H9 (cell line): ENCODE results near the gene CTNNA3. TPM values are rescaled to one million over a fixed set of nuclear protein-coding genes. Genes with fewer than 3 reads are reported as not detected.

Source experiments
- DNase-seq: peaks from one replicate; pipeline ENCODE4 v3.0.0-alpha.2; 2017
- H2AFZ ChIP-seq: one replicate; pipeline ENCODE4 v1.6.1; 2013; ENCODE audit warnings: mild to moderate bottlenecking, low read length, control low read depth, moderate library complexity
- H2AK5ac ChIP-seq: 2 replicates; pipeline ENCODE4 v1.6.1; 2013; ENCODE audit warnings: low read length, control low read depth, mixed read lengths; ENCODE audit not compliant: insufficient read length
- H2BK120ac ChIP-seq: one replicate; pipeline ENCODE4 v1.6.1; 2013; ENCODE audit warnings: low read depth, mild to moderate bottlenecking, low read length, control low read depth, inconsistent platforms; ENCODE audit not compliant: poor library complexity, severe bottlenecking
- H2BK12ac ChIP-seq: 2 replicates; pipeline ENCODE4 v1.6.1; 2013; ENCODE audit warnings: low read length, control low read depth, mixed read lengths, low read depth; ENCODE audit not compliant: insufficient read length
- H2BK15ac ChIP-seq: 2 replicates; pipeline ENCODE4 v1.6.1; 2013; ENCODE audit warnings: low read depth, low read length, control low read depth
- H2BK20ac ChIP-seq: one replicate; pipeline ENCODE4 v1.6.1; 2013; ENCODE audit warnings: low read depth, mild to moderate bottlenecking, low read length, control low read depth, inconsistent platforms; ENCODE audit not compliant: poor library complexity, severe bottlenecking
- H2BK5ac ChIP-seq: 2 replicates; pipeline ENCODE4 v1.6.1; 2013; ENCODE audit warnings: low read length, control low read depth, mixed read lengths; ENCODE audit not compliant: insufficient read length
- H3K14ac ChIP-seq: 2 replicates; pipeline ENCODE4 v1.6.1; 2013; ENCODE audit warnings: low read length, control low read depth; ENCODE audit not compliant: insufficient read depth
- H3K18ac ChIP-seq: 2 replicates; pipeline ENCODE4 v1.6.1; 2013; ENCODE audit warnings: low read depth, mild to moderate bottlenecking, mixed read lengths, low read length, control low read depth; ENCODE audit not compliant: insufficient read length
- H3K23ac ChIP-seq: 2 replicates; pipeline ENCODE4 v1.6.1; 2013; ENCODE audit warnings: low read length, control low read depth, mixed read lengths, low read depth; ENCODE audit not compliant: insufficient read length
- H3K23me2 ChIP-seq: 2 replicates; pipeline ENCODE4 v1.6.1; 2013; ENCODE audit warnings: low read depth, mild to moderate bottlenecking, mixed read lengths, low read length, control low read depth; ENCODE audit not compliant: insufficient read length, poor library complexity, severe bottlenecking
- H3K27ac ChIP-seq: 2 replicates; pipeline ENCODE4 v1.5.1; 2013; ENCODE audit warnings: low read length, control low read depth, mixed read lengths, low read depth; ENCODE audit not compliant: insufficient read length
- H3K27me3 ChIP-seq: 2 replicates; pipeline ENCODE4 v1.6.1; 2013; ENCODE audit warnings: low read length, control low read depth, inconsistent platforms; ENCODE audit not compliant: insufficient read depth
- H3K4ac ChIP-seq: 2 replicates; pipeline ENCODE4 v1.6.1; 2013; ENCODE audit warnings: low read depth, mild to moderate bottlenecking, control low read depth, inconsistent platforms, low read length, moderate library complexity
- H3K4me1 ChIP-seq: 2 replicates; pipeline ENCODE4 v1.6.1; 2013; ENCODE audit warnings: low read length, control low read depth, inconsistent platforms; ENCODE audit not compliant: insufficient read depth
- H3K4me2 ChIP-seq: 2 replicates; pipeline ENCODE4 v1.6.1; 2013; ENCODE audit warnings: low read length, control low read depth, mixed read lengths; ENCODE audit not compliant: insufficient read length, insufficient read depth
- H3K56ac ChIP-seq: 2 replicates; pipeline ENCODE4 v1.6.1; 2013; ENCODE audit warnings: low read depth, mild to moderate bottlenecking, mixed read lengths, low read length, control low read depth; ENCODE audit not compliant: insufficient read length
- H3K79me1 ChIP-seq: 2 replicates; pipeline ENCODE4 v1.6.1; 2013; ENCODE audit warnings: low read depth, mild to moderate bottlenecking, moderate library complexity, low read length, control low read depth, inconsistent platforms; ENCODE audit not compliant: insufficient read depth, poor library complexity, severe bottlenecking
- H3K79me2 ChIP-seq: 2 replicates; pipeline ENCODE4 v1.6.1; 2013; ENCODE audit warnings: low read length, control low read depth, inconsistent platforms; ENCODE audit not compliant: insufficient read depth
- H3K9ac ChIP-seq: 2 replicates; pipeline ENCODE4 v1.6.1; 2013; ENCODE audit warnings: low read length, control low read depth, mixed read lengths; ENCODE audit not compliant: insufficient read length; ENCODE audit errors: extremely low read depth
- H3K9me3 ChIP-seq: one replicate; pipeline ENCODE4 v1.6.1; 2013; ENCODE audit warnings: low read depth, low read length, inconsistent platforms; ENCODE audit not compliant: control insufficient read depth
- H3T11ph ChIP-seq: one replicate; pipeline ENCODE4 v1.6.1; 2013; ENCODE audit warnings: mild to moderate bottlenecking, low read length, control low read depth, inconsistent platforms
- H4K20me1 ChIP-seq: one replicate; pipeline ENCODE4 v1.6.1; 2013; ENCODE audit not compliant: control insufficient read depth, insufficient read length, insufficient read depth
- H4K5ac ChIP-seq: 2 replicates; pipeline ENCODE4 v1.6.1; 2013; ENCODE audit warnings: low read depth, mild to moderate bottlenecking, mixed read lengths, low read length, control low read depth; ENCODE audit not compliant: insufficient read length
- H4K8ac ChIP-seq: replicated peaks from 2 replicates; pipeline ENCODE4 v1.6.1; 2013; ENCODE audit warnings: low read length, control low read depth, mixed read lengths, low read depth; ENCODE audit not compliant: insufficient read length
- H4K91ac ChIP-seq: 2 replicates; pipeline ENCODE4 v1.6.1; 2013; ENCODE audit warnings: low read depth, mild to moderate bottlenecking, moderate library complexity, mixed read lengths, low read length, control low read depth; ENCODE audit not compliant: insufficient read length
- H3K27ac Mint-ChIP-seq, 3 experiments: 2 replicates in 2 of 3; 3 replicates in 1 of 3; pipeline ENCODE4 v1.8.0; 2020 to 2021; ENCODE audit warnings: mixed read lengths in 3 of 3, mild to moderate bottlenecking in 1 of 3, moderate library complexity in 1 of 3
- H3K27me3 Mint-ChIP-seq: 2 replicates; pipeline ENCODE4 v1.8.0; 2021; ENCODE audit warnings: low read depth, mild to moderate bottlenecking, moderate library complexity, mixed read lengths
- H3K36me3 Mint-ChIP-seq, 3 experiments: 2 replicates in 2 of 3; 3 replicates in 1 of 3; pipeline ENCODE4 v1.8.0; 2020 to 2021; ENCODE audit warnings: low read depth in 3 of 3, mixed read lengths in 3 of 3; ENCODE audit not compliant: insufficient read depth in 1 of 3
- H3K4me1 Mint-ChIP-seq, 2 experiments: 2 replicates each; pipeline ENCODE4 v1.8.0; 2020; ENCODE audit warnings: mixed read lengths in 2 of 2
- H3K4me3 Mint-ChIP-seq, 2 experiments: 2 replicates in 1 of 2; 3 replicates in 1 of 2; pipeline ENCODE4 v1.8.0; 2020 to 2021; ENCODE audit warnings: mild to moderate bottlenecking in 2 of 2, mixed read lengths in 2 of 2, moderate library complexity in 1 of 2
- H3K9me3 Mint-ChIP-seq, 2 experiments: 2 replicates in 1 of 2; 3 replicates in 1 of 2; pipeline ENCODE4 v1.8.0; 2020; ENCODE audit warnings: mild to moderate bottlenecking in 2 of 2, mixed read lengths in 2 of 2, moderate library complexity in 1 of 2
- WGBS: extraction: QIAGEN DNeasy Blood & Tissue Kit; methylation state at CpG from one replicate; pipeline ENCODE4 v1.1.7; 2013; ENCODE audit warnings: missing lambda C conversion rate, low lambda C conversion rate, mixed read lengths; ENCODE audit not compliant: insufficient read length; ENCODE audit errors: extremely low coverage; 5-methylcytosine and 5-hydroxymethylcytosine counted together
- total RNA-seq: library from RNA; stranded (reverse); gene quantifications from 2 replicates; pipeline ENCODE4 v1.2.1, GENCODE V29; 2021
- TF ChIP-seq, protein P1 (sequence below): fragments of 200-600 bp; sonication (generic); conservative IDR thresholded peaks from 3 replicates; pipeline ENCODE4 v1.8.0; 2021; ENCODE audit warnings: antibody characterized with exemption, mild to moderate bottlenecking

The CTNNA3 gene
- total RNA-seq, 1 experiment from 2014 or later = 3.3 TPM

DNA sequence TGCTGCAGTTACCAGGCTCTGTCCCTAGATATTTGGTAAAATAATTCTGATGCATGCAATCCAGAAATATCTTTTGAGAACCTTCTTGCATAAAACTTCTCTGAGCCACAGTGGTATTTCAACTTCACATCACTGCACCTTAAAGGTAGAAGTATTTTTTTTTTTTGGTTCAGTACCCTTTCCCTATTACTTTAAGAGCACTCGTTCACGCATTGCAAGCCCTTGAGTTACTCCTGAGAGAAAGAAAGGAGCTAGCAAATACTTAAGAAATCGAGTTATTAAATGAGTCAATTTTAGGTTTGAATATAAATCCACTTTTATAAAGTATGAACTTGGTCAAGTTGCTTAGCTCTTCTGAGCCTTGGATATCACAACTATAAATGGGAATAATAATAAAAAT lies 1377.2 kb downstream of the CTNNA3 start:
- TF ChIP-seq, protein P1, sequence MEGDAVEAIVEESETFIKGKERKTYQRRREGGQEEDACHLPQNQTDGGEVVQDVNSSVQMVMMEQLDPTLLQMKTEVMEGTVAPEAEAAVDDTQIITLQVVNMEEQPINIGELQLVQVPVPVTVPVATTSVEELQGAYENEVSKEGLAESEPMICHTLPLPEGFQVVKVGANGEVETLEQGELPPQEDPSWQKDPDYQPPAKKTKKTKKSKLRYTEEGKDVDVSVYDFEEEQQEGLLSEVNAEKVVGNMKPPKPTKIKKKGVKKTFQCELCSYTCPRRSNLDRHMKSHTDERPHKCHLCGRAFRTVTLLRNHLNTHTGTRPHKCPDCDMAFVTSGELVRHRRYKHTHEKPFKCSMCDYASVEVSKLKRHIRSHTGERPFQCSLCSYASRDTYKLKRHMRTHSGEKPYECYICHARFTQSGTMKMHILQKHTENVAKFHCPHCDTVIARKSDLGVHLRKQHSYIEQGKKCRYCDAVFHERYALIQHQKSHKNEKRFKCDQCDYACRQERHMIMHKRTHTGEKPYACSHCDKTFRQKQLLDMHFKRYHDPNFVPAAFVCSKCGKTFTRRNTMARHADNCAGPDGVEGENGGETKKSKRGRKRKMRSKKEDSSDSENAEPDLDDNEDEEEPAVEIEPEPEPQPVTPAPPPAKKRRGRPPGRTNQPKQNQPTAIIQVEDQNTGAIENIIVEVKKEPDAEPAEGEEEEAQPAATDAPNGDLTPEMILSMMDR = no peak
- Histone ChIP-seq H2AK5ac (no peak overlapping the region), H3K79me1 (no peaks in the 10 kb centered on the region), H3K4me2 (no peak overlapping the region), H3K27ac (no peak overlapping the region), H3K9me3 (no peaks in the 10 kb centered on the region), H3K56ac (no peak overlapping the region), H3K4ac (no peak overlapping the region), H3K23me2 (no peaks in the 10 kb centered on the region), H3T11ph (no peak overlapping the region), H3K4me1 (no peaks in the 10 kb centered on the region), H3K27me3 (no peaks in the 10 kb centered on the region), H3K14ac (no peak overlapping the region), H2BK20ac (no peak overlapping the region), H4K5ac (no peak overlapping the region), H4K20me1 (no peaks in the 10 kb centered on the region), H3K18ac (no peak overlapping the region), H3K79me2 (no peaks in the 10 kb centered on the region), H3K23ac (no peak overlapping the region), H2BK120ac (no peak overlapping the region), H2BK5ac (no peak overlapping the region), H4K8ac (no peak overlapping the region), H2AFZ (no peak overlapping the region), H2BK12ac (no peak overlapping the region), H2BK15ac (no peak overlapping the region), H4K91ac (no peak overlapping the region), H3K9ac (no peak overlapping the region)
- no peak overlapping the region for H3K4me3 Mint-ChIP-seq
- no peaks in the 10 kb centered on the region for H3K9me3 Mint-ChIP-seq
- no peak for DNase-seq
- WGBS = no CpG with 5 or more reads among the region's 3 CpGs
- no peaks in the 10 kb centered on the region for H3K36me3 Mint-ChIP-seq
- no peak overlapping the region for H3K27ac Mint-ChIP-seq
- no peaks in the 10 kb centered on the region for H3K27me3 Mint-ChIP-seq
- peaks cover 0 to 3% of the 10 kb centered on the region in 2 experiments; a peak in 1 of 4 replicates for H3K4me1 Mint-ChIP-seq
